ACC112 (cell line): ENCODE measurements around the gene DMRT2.

Experiments
- H2AFZ ChIP-seq: fragments of 200-600 bp; sonication (generic); one replicate; pipeline ENCODE4 v1.6.0; 2017; ENCODE audit warnings: antibody characterized with exemption, low read length; ENCODE audit not compliant: unreplicated experiment
- H3K27ac ChIP-seq: fragments of 200-600 bp; sonication (generic); 2 replicates; pipeline ENCODE4 v1.5.1; 2014; ENCODE audit warnings: low read depth, mild to moderate bottlenecking, antibody characterized with exemption, low read length, moderate library complexity
- H3K27me3 ChIP-seq: fragments of 200-600 bp; sonication (generic); 2 replicates; pipeline ENCODE4 v1.6.1; 2014; ENCODE audit warnings: mild to moderate bottlenecking, antibody characterized with exemption, low read length, moderate library complexity, mixed read lengths; ENCODE audit not compliant: insufficient read depth
- H3K36me3 ChIP-seq: fragments of 200-600 bp; sonication (generic); 2 replicates; pipeline ENCODE4 v1.6.1; 2016; ENCODE audit warnings: mild to moderate bottlenecking, antibody characterized with exemption, low read length, moderate library complexity, mixed read lengths; ENCODE audit not compliant: insufficient read depth
- H3K4me1 ChIP-seq: fragments of 200-600 bp; sonication (generic); one replicate; pipeline ENCODE4 v1.6.1; 2016; ENCODE audit warnings: low read length, mixed read lengths; ENCODE audit not compliant: insufficient read depth, unreplicated experiment, control insufficient read depth
- H3K4me3 ChIP-seq: fragments of 200-600 bp; sonication (generic); 2 replicates; pipeline ENCODE4 v1.5.1; 2014; ENCODE audit warnings: mild to moderate bottlenecking, low read depth, low read length
- H3K79me2 ChIP-seq: fragments of 200-600 bp; sonication (generic); one replicate; pipeline ENCODE4 v1.6.0; 2016; ENCODE audit warnings: low read length; ENCODE audit not compliant: control insufficient read depth, unreplicated experiment, insufficient read depth

The DMRT2 gene

DNA sequence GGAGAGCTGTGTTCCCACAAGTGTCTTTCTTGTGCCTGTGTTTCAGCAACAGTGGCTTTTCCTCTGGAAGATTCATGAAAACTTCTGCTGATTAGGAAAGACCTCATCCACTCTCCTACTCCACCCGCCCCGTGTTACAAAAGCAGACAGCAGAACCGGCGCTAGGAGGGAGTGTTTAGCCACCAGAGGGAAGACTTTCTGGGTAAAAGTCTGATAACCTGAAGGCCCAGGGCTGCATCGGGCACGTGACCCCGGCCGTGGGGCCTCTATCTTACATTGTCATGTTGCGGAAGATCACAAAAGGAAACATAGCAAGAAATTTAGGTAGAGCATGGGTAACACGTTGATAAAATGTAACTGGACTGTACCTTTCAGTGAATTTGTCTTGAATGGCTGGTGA, 32.0 kb upstream of the DMRT2 start:
- Histone ChIP-seq H2AFZ (no peak overlapping the region), H3K27me3 (peaks cover 10% of the 10 kb centered on the region; the same call in 1 of the 2 replicates), H3K4me3 (no peak overlapping the region), H3K79me2 (no peaks in the 10 kb centered on the region), H3K4me1 (no peaks in the 10 kb centered on the region), H3K36me3 (no peaks in the 10 kb centered on the region), H3K27ac (no peak overlapping the region)

DNA sequence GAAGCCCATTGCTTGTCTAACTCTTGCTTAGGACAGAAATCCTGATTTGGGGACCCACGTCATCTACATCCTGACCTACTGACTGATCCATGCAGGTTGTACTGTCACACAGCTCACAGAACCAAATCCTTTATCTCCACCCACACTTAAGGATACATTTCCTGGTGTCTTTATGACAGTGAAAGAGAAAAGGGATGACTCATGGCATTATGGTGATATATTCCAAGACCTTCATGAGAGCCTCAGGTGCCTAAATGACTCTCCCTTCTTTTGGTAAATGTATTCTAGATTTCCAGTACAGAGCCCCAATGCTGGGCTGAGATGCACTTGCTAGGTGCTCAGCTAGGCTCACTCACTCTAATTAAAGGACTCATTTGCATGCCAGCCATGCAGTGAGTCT, 26.0 kb upstream of the DMRT2 start:
- Histone ChIP-seq H3K4me3 (no peak overlapping the region), H2AFZ (no peak overlapping the region), H3K4me1 (no peaks in the 10 kb centered on the region), H3K27me3 (no peaks in the 10 kb centered on the region), H3K79me2 (no peaks in the 10 kb centered on the region), H3K27ac (no peak overlapping the region), H3K36me3 (no peaks in the 10 kb centered on the region)

DNA sequence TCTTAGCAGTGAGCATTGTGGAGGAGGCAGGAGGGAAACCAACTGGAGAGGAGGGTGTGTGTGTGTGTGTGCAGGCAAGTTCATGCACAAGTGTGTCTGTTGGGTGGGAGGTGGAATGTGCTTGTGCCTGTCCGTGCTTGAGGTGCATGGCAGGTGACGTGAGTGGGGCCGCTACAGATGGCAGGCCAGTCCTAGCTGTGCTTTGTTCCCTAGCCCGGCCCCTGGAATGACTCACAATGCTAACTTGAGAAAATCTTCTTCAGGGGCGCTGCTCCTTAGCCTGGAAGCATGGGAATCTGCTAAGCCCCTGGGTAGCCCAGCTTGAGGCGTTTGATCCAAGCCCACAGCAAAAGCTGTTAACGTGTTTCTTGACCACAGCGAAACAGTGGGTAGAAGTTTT, 25.0 kb upstream of the DMRT2 start:
- Histone ChIP-seq H3K4me1 (no peaks in the 10 kb centered on the region), H2AFZ (no peak overlapping the region), H3K27me3 (no peaks in the 10 kb centered on the region), H3K36me3 (no peaks in the 10 kb centered on the region), H3K79me2 (no peaks in the 10 kb centered on the region), H3K27ac (no peak overlapping the region), H3K4me3 (no peak overlapping the region)

- H3K79me2 ChIP-seq: no peaks in the 10 kb centered on the region
- no peak overlapping the region for H3K27ac ChIP-seq
- no peaks in the 10 kb centered on the region for H3K36me3 ChIP-seq
- H2AFZ ChIP-seq: no peak overlapping the region
- H3K4me3 ChIP-seq: no peak overlapping the region
- no peaks in the 10 kb centered on the region for H3K27me3 ChIP-seq
- H3K4me1 ChIP-seq: no peaks in the 10 kb centered on the region
Observed at GRCh38 chr9:1026219-1026618, 23.9 kb upstream of the DMRT2 start.

GRCh38 chr9:1028501-1029190, 21.5 kb upstream of the DMRT2 start:
- H2AFZ ChIP-seq: no peak overlapping the region
- no peak overlapping the region for H3K27ac ChIP-seq
- no peaks in the 10 kb centered on the region for H3K36me3 ChIP-seq
- no peaks in the 10 kb centered on the region for H3K27me3 ChIP-seq
- no peaks in the 10 kb centered on the region for H3K79me2 ChIP-seq
- H3K4me3 ChIP-seq: no peak overlapping the region
- no peaks in the 10 kb centered on the region for H3K4me1 ChIP-seq

DNA sequence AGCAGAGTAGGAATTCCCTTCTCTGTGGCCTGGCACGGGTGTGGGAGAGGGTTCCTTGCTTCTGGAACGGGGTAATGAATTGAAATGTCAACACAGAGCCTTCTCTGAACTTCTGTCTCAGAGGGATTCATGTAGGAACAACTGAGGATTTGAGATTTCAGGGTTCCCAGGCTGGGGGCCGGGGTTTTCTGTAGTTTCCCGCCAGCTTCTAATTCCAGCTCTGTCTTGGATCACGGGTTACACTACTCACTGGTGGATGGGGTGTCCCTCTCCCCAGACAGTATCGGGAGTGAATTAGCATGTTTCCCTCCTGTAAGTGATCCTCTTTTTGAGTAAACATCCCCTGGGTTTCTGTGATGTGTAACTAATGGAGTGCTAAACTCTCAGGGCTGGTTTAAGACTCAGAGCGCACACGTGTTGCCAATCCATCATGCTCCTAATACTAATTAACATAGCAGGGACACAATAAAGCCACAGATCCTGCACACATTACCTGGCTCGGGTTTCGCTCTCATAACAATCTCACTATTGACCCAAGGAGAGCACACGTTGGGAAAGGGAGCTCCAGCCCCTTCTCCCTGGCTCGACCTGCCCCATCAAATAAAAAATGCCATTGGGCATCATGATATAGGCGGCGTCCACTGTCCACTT, 18.1 kb upstream of the DMRT2 start:
- H3K4me3 ChIP-seq: no peak overlapping the region

DNA sequence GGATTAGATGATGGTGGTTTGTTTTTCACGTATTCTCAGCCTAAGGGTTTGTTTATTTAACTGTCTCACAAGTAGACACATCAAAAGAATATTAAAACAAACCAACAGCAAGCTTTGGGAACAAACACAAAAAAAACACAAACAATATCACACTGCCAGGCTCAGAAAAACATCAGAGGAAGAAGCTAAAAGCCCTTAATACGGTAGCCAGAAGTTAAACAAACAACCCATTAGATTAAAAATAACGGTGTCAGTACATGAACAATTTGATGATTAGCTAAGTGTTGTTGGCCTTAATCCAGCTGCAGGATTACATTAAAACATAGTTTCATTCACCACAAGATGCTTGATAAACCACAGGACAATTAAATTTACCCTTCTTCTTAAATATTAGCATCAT, 15.9 kb upstream of the DMRT2 start:
- H3K4me1 ChIP-seq: no peaks in the 10 kb centered on the region
- H3K27ac ChIP-seq: no peak overlapping the region
- H3K36me3 ChIP-seq: no peaks in the 10 kb centered on the region
- no peak overlapping the region for H3K4me3 ChIP-seq
- no peaks in the 10 kb centered on the region for H3K79me2 ChIP-seq
- H3K27me3 ChIP-seq: no peaks in the 10 kb centered on the region
- no peak overlapping the region for H2AFZ ChIP-seq

More for the DNA sequence above, 18.1 kb upstream of the DMRT2 start:
- Histone ChIP-seq H2AFZ (no peak overlapping the region), H3K27me3 (no peaks in the 10 kb centered on the region), H3K79me2 (no peaks in the 10 kb centered on the region), H3K27ac (no peak overlapping the region), H3K4me1 (no peaks in the 10 kb centered on the region), H3K36me3 (no peaks in the 10 kb centered on the region)

DNA sequence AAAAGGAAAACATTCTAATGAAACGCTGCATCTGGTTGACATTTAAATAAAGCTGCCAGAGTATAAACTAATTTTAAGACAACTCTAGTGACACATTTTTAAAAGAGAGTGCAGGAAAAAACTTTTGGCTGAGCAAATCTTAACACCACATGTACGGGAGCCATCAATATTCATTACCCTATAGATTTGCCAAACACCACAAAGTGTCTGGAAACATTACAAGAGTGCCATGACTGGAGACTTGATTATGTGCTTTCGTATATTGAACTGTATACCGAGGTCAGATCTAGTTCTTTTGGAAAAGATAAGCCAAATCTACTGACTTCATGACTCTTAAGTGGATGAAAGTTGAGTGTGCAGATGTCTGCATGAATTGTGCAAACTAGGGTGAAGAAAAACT, 10.6 kb upstream of the DMRT2 start:
- Histone ChIP-seq H3K4me1 (no peaks in the 10 kb centered on the region), H3K27ac (no peak overlapping the region), H3K4me3 (no peak overlapping the region), H3K27me3 (peaks cover 35% of the 10 kb centered on the region), H3K36me3 (no peaks in the 10 kb centered on the region), H3K79me2 (no peaks in the 10 kb centered on the region), H2AFZ (no peak overlapping the region)

DNA sequence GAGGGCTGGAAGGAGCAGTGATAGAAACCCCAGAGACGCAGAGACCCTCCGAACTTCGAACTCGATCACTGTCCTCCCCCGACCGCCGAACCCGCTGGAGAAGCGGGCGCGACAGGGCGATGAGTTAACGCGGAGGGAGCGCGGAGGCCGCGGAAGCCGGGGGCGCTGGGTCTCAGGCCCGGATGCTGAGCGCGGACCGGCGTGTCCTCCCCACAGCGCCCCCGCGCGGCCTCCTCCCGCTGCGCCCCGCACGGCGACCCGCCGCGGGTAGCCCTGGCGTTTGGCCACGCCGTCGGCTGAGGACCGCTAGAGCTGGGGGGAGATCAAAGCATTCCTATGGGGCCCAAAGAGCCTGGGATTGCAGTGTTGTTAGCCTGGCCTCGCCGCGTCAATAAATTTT, 7.7 kb upstream of the DMRT2 start:
- Histone ChIP-seq H2AFZ (no peak overlapping the region), H3K36me3 (no peaks in the 10 kb centered on the region), H3K79me2 (no peaks in the 10 kb centered on the region), H3K27ac (no peak overlapping the region), H3K27me3 (peaks cover 61% of the 10 kb centered on the region), H3K4me1 (no peaks in the 10 kb centered on the region), H3K4me3 (no peak overlapping the region)

GRCh38 chr9:1044643-1045042, 5.5 kb upstream of the DMRT2 start:
- Histone ChIP-seq H3K36me3 (no peaks in the 10 kb centered on the region), H3K4me3 (no peak overlapping the region), H3K27ac (no peak overlapping the region), H2AFZ (no peak overlapping the region), H3K27me3 (peaks cover 82% of the 10 kb centered on the region), H3K4me1 (no peaks in the 10 kb centered on the region), H3K79me2 (no peaks in the 10 kb centered on the region)
